Fibroblast of gingiva (primary cell): Measurements from ENCODE around the gene F11.
"Not testable (repeated sequence)": the region's sequence is repeated elsewhere in the genome, so short reads cannot be mapped to it uniquely, and the experiment has no call there.

Experiments
- DNase-seq: peaks from one replicate; pipeline ENCODE4 v3.0.0-alpha.2; 2011; ENCODE audit warnings: low read depth

Gene F11

DNA sequence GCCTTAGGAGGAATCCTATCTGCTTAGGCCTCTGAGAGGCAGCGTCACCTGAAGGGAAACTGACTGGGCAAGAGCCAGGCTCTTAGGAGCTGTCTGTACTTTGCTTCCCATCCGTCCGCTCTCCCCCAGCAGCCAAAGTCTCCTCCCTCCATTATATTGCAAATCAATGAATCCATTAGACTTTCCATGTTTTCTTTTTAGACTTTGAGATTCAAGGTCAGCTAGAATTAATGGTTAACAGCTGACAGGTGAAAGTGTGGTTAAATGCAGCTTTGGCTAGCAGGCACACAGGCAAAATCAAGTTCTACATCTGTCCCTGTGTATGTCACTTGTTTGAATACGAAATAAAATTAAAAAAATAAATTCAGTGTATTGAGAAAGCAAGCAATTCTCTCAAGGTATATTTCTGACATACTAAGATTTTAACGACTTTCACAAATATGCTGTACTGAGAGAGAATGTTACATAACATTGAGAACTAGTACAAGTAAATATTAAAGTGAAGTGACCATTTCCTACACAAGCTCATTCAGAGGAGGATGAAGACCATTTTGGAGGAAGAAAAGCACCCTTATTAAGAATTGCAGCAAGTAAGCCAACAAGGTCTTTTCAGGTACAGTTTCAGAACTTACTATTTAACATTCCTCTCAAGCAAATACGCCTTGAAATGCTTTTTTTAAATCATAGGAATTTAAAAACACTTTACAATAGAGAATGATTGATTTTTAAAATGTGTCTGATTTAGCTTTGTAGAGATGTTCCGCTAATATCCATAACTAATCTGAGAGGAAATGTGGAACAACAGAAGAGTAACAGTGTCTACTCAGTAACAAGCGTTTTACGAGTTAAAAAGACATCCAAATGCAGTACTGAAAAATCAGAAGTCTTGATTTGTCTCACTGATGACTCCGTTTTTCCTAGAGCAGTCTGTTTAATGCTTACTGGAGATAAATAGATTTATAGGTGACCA is at the start of gene F11:
F11 (plus strand) TSS at position 507 of the 970 bp plus-strand sequence. CDS start 948 bp downstream, outside the sequence.
- no peak for DNase-seq

DNA sequence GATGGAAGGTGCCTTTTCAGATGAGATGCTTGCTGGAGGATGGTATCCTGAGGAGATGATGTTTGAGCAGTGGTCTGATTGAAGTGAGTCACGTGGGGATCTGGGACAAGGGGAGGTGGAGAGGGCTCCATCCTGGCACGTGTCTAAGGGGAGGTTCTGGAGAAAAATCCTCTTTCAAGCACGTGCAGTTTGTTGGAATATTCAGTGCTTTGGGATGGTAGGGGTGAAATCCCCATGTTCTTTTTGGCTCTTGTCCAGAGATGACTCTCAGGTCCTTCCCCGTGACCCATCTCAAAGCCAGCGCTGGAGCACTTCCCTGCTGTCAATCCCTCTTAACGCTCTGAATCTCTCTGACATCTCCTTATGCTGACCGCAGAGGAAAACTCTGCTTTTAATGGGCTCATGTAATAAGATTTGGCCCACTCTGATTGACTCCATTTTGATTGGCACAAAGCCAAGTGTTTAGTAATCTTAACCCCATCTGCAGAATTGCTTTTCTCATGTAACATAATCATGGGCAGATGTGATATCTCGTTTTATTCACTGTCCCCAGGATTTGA is 49.4 kb upstream of the F11 start:
- DNase-seq: no peak

DNA sequence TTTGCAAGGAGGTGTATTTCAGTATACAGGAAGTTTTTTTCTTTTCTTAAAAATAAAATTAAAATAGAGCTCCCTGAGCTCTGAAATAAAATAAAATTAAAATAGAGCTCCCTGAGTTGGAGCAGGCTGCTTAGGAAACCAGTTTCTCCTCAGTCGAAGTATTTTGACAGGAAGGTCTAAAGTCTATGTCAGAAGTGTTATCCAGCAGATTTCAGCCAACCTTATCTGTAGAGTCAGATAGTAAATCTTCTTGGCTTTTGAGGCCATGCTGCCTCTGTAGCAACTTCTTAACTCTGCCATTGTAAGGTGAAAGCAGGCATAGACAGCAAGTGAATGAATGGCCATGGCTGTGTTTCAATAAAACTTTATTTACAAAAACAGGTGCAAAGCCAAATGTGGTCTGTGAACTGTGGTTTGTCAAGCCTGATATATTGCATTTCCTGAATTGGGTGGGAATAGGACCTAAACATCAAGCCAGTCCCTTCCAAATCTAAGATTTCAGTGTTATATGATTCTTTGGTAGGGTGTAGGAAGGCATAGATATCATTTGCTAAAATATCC is 48.2 kb upstream of the F11 start:
- no peak for DNase-seq

GRCh38 chr4:186221624-186222023 is 44.4 kb upstream of the F11 start:
- DNase-seq: no peak

DNA sequence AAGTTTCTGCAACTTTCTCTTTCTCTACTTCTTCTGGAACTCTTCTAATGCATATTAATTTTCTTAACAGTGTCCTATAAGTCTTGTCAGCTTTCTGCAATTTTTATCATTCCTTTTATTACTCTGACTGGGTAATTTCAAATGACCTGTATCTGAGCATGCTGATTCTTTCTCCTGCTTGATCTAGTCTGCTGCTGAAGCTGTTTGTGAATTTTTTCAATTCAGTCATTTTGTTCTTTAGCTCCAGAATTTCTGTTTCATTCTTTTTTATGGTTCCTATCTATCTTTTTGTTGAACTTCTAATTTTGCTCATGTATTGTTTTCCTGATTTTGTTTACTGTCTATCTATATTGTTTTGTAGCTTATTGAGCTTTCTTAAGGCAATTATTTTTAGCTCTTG is 40.1 kb upstream of the F11 start:
- no peak for DNase-seq

DNA sequence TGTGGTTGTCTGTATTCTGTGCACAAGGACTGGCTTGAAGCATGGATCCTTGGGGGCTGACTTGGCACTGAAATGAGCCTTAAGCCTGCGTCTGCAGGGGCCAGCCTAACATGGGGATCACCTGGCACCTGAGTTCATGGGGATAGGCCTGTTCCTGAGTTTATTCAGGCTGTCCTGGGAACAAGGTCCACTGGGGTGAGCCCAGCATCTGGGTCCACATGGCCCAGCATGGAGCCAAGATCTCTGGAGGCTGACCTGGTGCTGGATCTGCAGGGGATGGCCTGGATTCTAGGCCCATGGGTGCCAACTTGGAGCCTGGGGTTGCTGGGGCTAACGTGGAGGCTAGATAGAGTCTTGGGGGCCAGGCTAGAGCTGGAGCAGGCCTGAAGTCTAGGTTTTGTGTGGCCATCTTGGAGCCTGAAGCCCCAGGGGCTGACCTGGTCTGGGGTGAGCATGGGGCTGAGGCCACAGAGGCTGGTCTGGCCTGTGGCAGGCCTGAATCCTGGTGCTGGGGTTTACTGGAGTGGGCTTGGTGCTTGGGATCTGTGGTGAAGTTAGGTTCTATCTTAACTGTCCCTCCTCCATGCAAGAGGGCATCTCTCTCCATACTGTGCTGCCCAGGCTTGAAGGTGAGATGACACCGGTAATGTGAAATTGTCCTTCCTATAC is 39.3 kb upstream of the F11 start:
- no peak for DNase-seq

GRCh38 chr4:186227221-186227620 is 38.8 kb upstream of the F11 start, which contains the start of gene KLKB1:
TSS of gene KLKB1 (plus strand) at chr4:186227507. CDS start at chr4:186228196, 689 bp downstream.
- DNase-seq: no peak

DNA sequence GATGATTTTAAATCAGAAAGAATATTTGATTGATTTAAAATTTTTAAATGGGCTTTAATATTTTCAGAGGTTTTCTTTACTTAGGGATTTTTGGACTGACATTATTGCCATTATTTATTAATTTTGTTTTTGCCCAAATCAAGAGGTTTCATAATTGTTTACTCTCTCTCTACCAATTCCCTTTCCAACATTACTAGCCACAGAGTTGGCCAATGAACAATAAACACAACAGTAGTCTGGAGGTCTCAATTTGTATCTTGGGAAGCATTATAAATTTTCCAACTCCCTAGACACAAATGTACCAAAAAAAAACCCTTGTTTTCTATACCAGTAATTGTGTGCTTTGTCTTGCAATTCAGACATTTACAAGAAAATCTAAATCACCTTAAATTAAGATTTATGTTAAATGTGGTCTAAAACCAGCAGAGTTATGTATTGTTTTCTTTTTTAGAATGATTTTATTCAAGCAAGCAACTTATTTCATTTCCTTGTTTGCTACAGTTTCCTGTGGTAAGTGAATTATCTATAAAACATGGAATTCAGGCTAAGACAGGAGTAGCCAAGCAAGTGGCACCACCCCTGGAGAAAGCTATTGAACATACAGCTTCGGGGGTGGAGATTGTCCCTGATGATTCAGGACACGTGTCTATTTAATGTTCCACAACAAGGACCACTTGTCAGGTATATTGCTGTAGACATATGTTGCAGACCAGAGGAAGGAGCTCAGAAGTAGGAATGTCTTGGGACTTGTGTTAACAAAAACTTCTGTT is 38.1 kb upstream of the F11 start:
- DNase-seq: no peak

GRCh38 chr4:186228514-186228894 is 37.5 kb upstream of the F11 start:
- DNase-seq: no peak

DNA sequence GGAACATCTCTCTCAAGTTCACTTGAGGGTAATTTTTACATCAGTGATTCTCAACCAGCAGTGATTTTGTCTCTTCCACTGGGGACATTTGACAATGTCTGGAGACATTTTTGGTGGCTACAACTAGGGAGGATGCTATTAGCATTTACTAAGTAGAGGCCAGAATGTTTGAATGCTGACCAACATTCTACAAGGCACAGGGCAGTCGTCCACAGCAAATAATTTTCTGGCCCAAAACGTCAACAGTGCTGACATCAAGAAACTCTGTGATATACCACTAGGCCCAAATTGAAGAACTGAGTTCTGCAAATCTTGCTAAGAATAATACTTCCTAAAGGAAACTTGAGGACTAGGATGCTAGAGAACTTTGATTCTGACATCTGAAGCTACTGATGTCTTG is 31.6 kb upstream of the F11 start:
- no peak for DNase-seq

- no peak for DNase-seq
Observed at GRCh38 chr4:186236126-186236525, 29.9 kb upstream of the F11 start.

DNA sequence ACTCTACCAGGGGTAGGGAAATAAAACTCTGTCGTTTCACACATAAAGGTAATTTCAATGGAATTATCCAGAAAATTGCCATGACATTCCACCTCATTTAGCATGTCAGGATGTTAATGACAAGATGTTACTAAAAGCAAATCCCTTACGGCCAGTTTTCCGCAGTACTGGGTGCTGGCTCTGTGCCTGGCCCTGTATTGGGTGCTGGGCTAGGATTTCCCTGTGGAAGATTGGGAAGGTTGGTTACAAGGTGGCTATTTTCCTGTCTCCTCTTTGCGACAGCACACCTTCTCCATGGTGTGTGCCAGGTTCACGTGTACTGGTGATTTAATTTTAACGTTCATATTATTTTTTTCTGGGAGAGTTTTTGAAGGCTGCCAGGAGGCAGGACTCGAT is 25.5 kb upstream of the F11 start:
- DNase-seq: no peak

- no peak for DNase-seq
Observed at GRCh38 chr4:186240848-186241491, 25.0 kb upstream of the F11 start.

- no peak for DNase-seq
Observed at GRCh38 chr4:186241616-186242015, 24.4 kb upstream of the F11 start.

DNA sequence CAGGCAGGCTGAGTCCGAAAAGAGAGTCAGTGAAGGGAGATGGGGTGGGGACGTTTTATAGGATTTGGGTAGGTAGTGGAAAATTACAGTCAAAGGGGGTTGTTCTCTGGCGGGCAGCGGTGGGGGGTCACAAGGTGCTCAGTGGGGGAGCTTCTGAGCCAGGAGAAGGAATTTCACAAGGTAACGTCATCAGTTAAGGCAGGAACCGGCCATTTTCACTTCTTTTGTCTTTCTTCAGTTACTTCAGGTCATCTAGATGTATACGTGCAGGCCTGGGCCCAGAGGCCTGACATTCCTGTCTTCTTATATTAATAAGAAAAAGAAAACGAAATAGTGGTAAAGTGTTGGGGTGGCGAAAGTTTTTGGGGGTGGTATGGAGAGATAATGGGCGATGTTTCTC is 24.0 kb upstream of the F11 start:
- not testable (repeated sequence) for DNase-seq

DNA sequence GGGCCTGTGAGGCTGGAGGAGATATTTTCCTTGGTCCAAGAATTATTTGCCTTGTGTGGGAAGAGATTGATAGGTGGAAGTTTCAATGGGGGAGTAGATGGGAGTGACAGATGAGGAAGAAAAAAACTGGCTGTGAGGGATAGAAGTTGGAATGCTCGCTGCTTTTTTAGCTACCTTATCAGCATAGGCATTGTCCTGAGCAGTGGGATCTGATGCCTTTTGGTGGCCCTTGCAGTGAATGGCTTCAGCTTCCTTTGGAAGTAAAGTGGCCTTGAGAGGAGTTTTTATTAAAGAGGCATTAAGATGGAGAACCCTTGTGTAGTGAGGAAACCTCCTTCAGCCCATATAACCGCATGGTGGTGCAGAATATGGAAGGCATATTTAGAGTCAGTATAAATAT is 22.7 kb upstream of the F11 start:
- DNase-seq: no peak

- DNase-seq: no peak
Observed at GRCh38 chr4:186244835-186245234, 21.2 kb upstream of the F11 start.

DNA sequence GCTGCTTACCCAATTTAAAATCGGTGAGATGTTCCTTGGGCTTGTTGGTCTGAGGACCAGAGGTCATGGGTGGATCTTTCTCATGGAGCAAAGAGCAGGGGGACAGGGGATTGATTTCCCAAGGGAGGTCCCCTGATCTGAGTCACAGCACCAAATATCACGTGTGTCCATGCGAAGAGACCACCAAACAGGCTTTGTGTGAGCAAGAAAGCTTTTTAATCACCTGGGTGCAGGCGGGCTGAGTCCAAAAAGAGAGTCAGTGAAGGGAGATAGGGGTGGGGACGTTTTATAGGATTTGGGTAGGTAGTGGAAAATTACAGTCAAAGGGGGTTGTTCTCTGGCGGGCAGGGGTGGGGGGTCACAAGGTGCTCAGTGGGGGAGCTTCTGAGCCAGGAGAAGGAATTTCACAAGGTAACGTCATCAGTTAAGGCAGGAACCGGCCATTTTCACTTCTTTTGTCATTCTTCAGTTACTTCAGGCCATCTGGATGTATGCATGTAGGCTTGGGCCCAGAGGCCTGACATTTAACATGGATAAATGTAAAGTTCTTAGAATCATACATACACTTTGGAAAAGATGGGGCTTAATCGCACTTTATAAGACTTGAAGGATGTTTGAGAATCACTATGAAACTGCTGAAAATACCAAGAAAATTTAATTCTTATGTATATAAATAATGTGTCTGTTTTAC is 18.8 kb upstream of the F11 start:
- DNase-seq: not testable (repeated sequence)

DNA sequence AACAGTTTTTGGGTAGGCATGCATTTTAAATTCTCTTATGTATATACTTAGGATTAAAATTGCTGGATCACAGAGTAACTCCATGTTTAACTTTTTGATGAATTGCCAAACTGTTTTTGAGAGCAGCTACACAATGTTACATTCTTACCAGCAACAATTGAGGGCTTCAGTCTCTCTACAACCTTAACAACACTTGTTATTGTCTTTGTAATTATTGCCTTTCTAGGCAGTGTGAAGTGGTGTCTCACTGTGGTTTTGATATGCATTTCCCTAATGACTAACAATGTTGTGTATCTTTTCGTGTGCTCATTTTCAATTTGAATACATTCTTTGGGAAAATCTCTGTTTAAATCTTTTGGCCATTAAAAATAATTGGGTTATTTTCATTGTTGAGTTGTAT is 17.3 kb upstream of the F11 start:
- DNase-seq: no peak
